Measurements from ENCODE around the gene C6orf15. TPM values are rescaled to one million over a fixed set of nuclear protein-coding genes. Genes with fewer than 3 reads are reported as not detected.

Gene C6orf15
- total RNA-seq, 1 donor from 2014 or later: not detected

GRCh38 chr6:31096215-31096614 lies 16.2 kb downstream of the C6orf15 start:
- H3K27ac Mint-ChIP-seq (ENCODE audit: unreplicated experiment): no peak overlapping the region
- no peaks in the 10 kb centered on the region for H3K9me3 Mint-ChIP-seq (ENCODE audit: unreplicated experiment)
- no peaks in the 10 kb centered on the region for H3K36me3 Mint-ChIP-seq (ENCODE audit: unreplicated experiment)
- no peak for DNase-seq (ENCODE audit: extremely low spot score, unreplicated experiment)
- no peak overlapping the region for H3K4me3 Mint-ChIP-seq (ENCODE audit: unreplicated experiment)
- peaks cover 1% of the 10 kb centered on the region for H3K4me1 Mint-ChIP-seq (ENCODE audit: unreplicated experiment)
- peaks cover 24% of the 10 kb centered on the region for H3K27me3 Mint-ChIP-seq (ENCODE audit: unreplicated experiment)
- TF ChIP-seq CTCF (IDR thresholded peaks at IDR 0.05): no peak

- Mint-ChIP-seq H3K27ac (ENCODE audit: unreplicated experiment) (no peak overlapping the region), H3K27me3 (ENCODE audit: unreplicated experiment) (peaks cover 14% of the 10 kb centered on the region), H3K4me3 (ENCODE audit: unreplicated experiment) (no peak overlapping the region), H3K4me1 (ENCODE audit: unreplicated experiment) (peaks cover 1% of the 10 kb centered on the region), H3K36me3 (ENCODE audit: unreplicated experiment) (no peaks in the 10 kb centered on the region), H3K9me3 (ENCODE audit: unreplicated experiment) (no peaks in the 10 kb centered on the region)
- DNase-seq (ENCODE audit: extremely low spot score, unreplicated experiment): no peak
- TF ChIP-seq CTCF (IDR thresholded peaks at IDR 0.05): no peak
Measured at GRCh38 chr6:31094389-31094881, 17.9 kb downstream of the C6orf15 start.

GRCh38 chr6:31092769-31093505 lies 19.4 kb downstream of the C6orf15 start:
- peaks cover 1% of the 10 kb centered on the region for H3K4me1 Mint-ChIP-seq (ENCODE audit: unreplicated experiment)
- H3K27me3 Mint-ChIP-seq (ENCODE audit: unreplicated experiment): peaks cover 14% of the 10 kb centered on the region
- no peaks in the 10 kb centered on the region for H3K9me3 Mint-ChIP-seq (ENCODE audit: unreplicated experiment)
- TF ChIP-seq CTCF (IDR thresholded peaks at IDR 0.05): no peak
- H3K36me3 Mint-ChIP-seq (ENCODE audit: unreplicated experiment): no peaks in the 10 kb centered on the region
- H3K27ac Mint-ChIP-seq (ENCODE audit: unreplicated experiment): no peak overlapping the region
- H3K4me3 Mint-ChIP-seq (ENCODE audit: unreplicated experiment): no peak overlapping the region
- DNase-seq (ENCODE audit: extremely low spot score, unreplicated experiment): no peak

- no peaks in the 10 kb centered on the region for H3K9me3 Mint-ChIP-seq (ENCODE audit: unreplicated experiment)
- H3K36me3 Mint-ChIP-seq (ENCODE audit: unreplicated experiment): no peaks in the 10 kb centered on the region
- no peak for TF ChIP-seq CTCF (IDR thresholded peaks at IDR 0.05)
- peaks cover 5% of the 10 kb centered on the region for H3K4me1 Mint-ChIP-seq (ENCODE audit: unreplicated experiment)
- H3K4me3 Mint-ChIP-seq (ENCODE audit: unreplicated experiment): no peak overlapping the region
- no peak overlapping the region for H3K27ac Mint-ChIP-seq (ENCODE audit: unreplicated experiment)
- H3K27me3 Mint-ChIP-seq (ENCODE audit: unreplicated experiment): peaks cover 14% of the 10 kb centered on the region
- no peak for DNase-seq (ENCODE audit: extremely low spot score, unreplicated experiment)
Measured at GRCh38 chr6:31092238-31092637, 20.1 kb downstream of the C6orf15 start.

- H3K36me3 Mint-ChIP-seq (ENCODE audit: unreplicated experiment): no peaks in the 10 kb centered on the region
- H3K4me3 Mint-ChIP-seq (ENCODE audit: unreplicated experiment): no peak overlapping the region
- H3K27ac Mint-ChIP-seq (ENCODE audit: unreplicated experiment): no peak overlapping the region
- H3K9me3 Mint-ChIP-seq (ENCODE audit: unreplicated experiment): no peaks in the 10 kb centered on the region
- no peak for TF ChIP-seq CTCF (IDR thresholded peaks at IDR 0.05)
- H3K4me1 Mint-ChIP-seq (ENCODE audit: unreplicated experiment): peaks cover 10% of the 10 kb centered on the region
- no peak for DNase-seq (ENCODE audit: extremely low spot score, unreplicated experiment)
- peaks cover 14% of the 10 kb centered on the region for H3K27me3 Mint-ChIP-seq (ENCODE audit: unreplicated experiment)
Measured at GRCh38 chr6:31091680-31092079, 20.7 kb downstream of the C6orf15 start.
